OCI-LY7 (cell line): ENCODE results near the gene GSTO1. TPM values are rescaled to one million over a fixed set of nuclear protein-coding genes. Genes with fewer than 3 reads are reported as not detected.

Experiments used
- BruUV-seq: library from RNA; stranded (reverse); fragments of 400-500 nt; replicated peaks from 2 replicates; lab custom pipeline; 2021; lab: Mats Ljungman, UMichigan
- CTCF ChIA-PET: fragments of 300-600 bp; sonication (Branson Sonifier 250); formaldehyde crosslinking; loops from one replicate; lab custom pipeline; 2022; ENCODE audit warnings: antibody characterized with exemption; ENCODE audit not compliant: unreplicated experiment; lab: Charles Lee
- POLR2A ChIA-PET: fragments of 300-600 bp; sonication (Branson Sonifier 250); formaldehyde crosslinking; loops from one replicate; lab custom pipeline; 2022; ENCODE audit warnings: antibody characterized with exemption; lab: Charles Lee
- DNase-seq: peaks from one replicate; pipeline ENCODE4 v3.0.0-alpha.2; 2015; ENCODE audit warnings: low spot score
- H2AFZ ChIP-seq: fragments of 200-600 bp; sonication (generic), shearing (Covaris generic); 2 replicates; pipeline ENCODE4 v1.6.1; 2014; ENCODE audit warnings: mild to moderate bottlenecking, antibody characterized with exemption, low read length, moderate library complexity
- H3K27ac ChIP-seq: fragments of 200-600 bp; sonication (generic); 2 replicates; pipeline ENCODE4 v1.5.1; 2014; ENCODE audit warnings: mixed run types, low read depth, mild to moderate bottlenecking, moderate library complexity, low read length, inconsistent platforms; ENCODE audit not compliant: poor library complexity, severe bottlenecking
- H3K36me3 ChIP-seq: fragments of 200-600 bp; sonication (generic); 2 replicates; pipeline ENCODE4 v1.6.1; 2014; ENCODE audit warnings: mild to moderate bottlenecking, antibody characterized with exemption, low read length, moderate library complexity, mixed read lengths; ENCODE audit not compliant: insufficient read depth
- H3K4me1 ChIP-seq: fragments of 200-600 bp; sonication (generic); 2 replicates; pipeline ENCODE4 v1.5.1; 2014; ENCODE audit warnings: mild to moderate bottlenecking, low read length; ENCODE audit not compliant: insufficient read depth, poor library complexity, severe bottlenecking
- H3K4me2 ChIP-seq: fragments of 200-600 bp; sonication (generic); 2 replicates; pipeline ENCODE4 v1.6.1; 2014; ENCODE audit warnings: mild to moderate bottlenecking, low read length
- H3K4me3 ChIP-seq: fragments of 200-600 bp; sonication (generic); 2 replicates; pipeline ENCODE4 v1.5.1; 2014; ENCODE audit warnings: mild to moderate bottlenecking, low read depth, low read length; ENCODE audit not compliant: poor library complexity, severe bottlenecking
- H3K79me2 ChIP-seq: fragments of 200-600 bp; sonication (generic); 2 replicates; pipeline ENCODE4 v1.6.1; 2016; ENCODE audit warnings: low read depth, mild to moderate bottlenecking, low read length, moderate library complexity, mixed read lengths; ENCODE audit not compliant: insufficient read depth
- H3K9me2 ChIP-seq: fragments of 200-600 bp; sonication (generic); 2 replicates; pipeline ENCODE4 v1.6.1; 2016; ENCODE audit warnings: mild to moderate bottlenecking, low read length, mixed read lengths; ENCODE audit not compliant: insufficient read depth
- H3K9me3 ChIP-seq: fragments of 200-600 bp; sonication (generic); 2 replicates; pipeline ENCODE4 v1.6.1; 2014; ENCODE audit warnings: mild to moderate bottlenecking, mixed run types, low read length, mixed read lengths
- H4K20me1 ChIP-seq: fragments of 200-600 bp; sonication (generic); 2 replicates; pipeline ENCODE4 v1.6.1; 2014; ENCODE audit warnings: mild to moderate bottlenecking, antibody characterized with exemption, low read length, moderate library complexity, mixed read lengths; ENCODE audit not compliant: insufficient read depth
- CTCF ChIP-seq: fragments of 200-600 bp; sonication (generic); conservative IDR thresholded peaks from 2 replicates; pipeline ENCODE4 v1.5.1; 2014; ENCODE audit warnings: mild to moderate bottlenecking, antibody characterized with exemption, low read length, moderate library complexity, mixed read lengths
- EZH2phosphoT487 ChIP-seq: fragments of 200-600 bp; sonication (generic); IDR thresholded peaks from 2 replicates; pipeline ENCODE4 v1.6.1; 2018; ENCODE audit warnings: low read depth, borderline replicate concordance, mild to moderate bottlenecking, mixed run types, antibody characterized with exemption, low read length, moderate library complexity, mixed read lengths
- intact Hi-C: fragments of 100-400 bp; cut with micrococcal nuclease; formaldehyde crosslinking; loops from one replicate; pipeline ENCODE4 v1.10.0; 2022; ENCODE audit not compliant: unreplicated experiment
- total RNA-seq, 2 experiments: library from RNA; depleted of rRNA in 1 of 2; stranded (reverse); fragments of >200 nt in 1 of 2; shearing (Covaris generic) in 1 of 2; gene quantifications; 2 replicates each; pipeline ENCODE4 v1.2.3, GENCODE V29; 2014 to 2022

The GSTO1 gene
- total RNA-seq, 2 experiments from 2014 or later = 1.7 to 27.4 TPM

GRCh38 chr10:104262055-104262454 lies 7.4 kb downstream of the GSTO1 start:
- TF ChIP-seq EZH2phosphoT487 = no peak
- TF ChIP-seq CTCF = no peak
- POLR2A ChIA-PET = interaction anchor here (0.7 to 1.0 kb wide), 2 partner anchors 11 to 31 kb away, joined by 3 to 4 read pairs; no protein-coding TSS in a partner anchor

GRCh38 chr10:104264783-104265182 lies 10.1 kb downstream of the GSTO1 start:
- Histone ChIP-seq H3K4me2 (no peak overlapping the region), H2AFZ (no peak overlapping the region), H4K20me1 (peaks cover 32% of the 10 kb centered on the region; the same call in 1 of the 2 replicates), H3K36me3 (peaks cover 51% of the 10 kb centered on the region), H3K79me2 (peaks cover 58% of the 10 kb centered on the region), H3K9me2 (no peaks in the 10 kb centered on the region), H3K4me3 (no peak overlapping the region), H3K9me3 (no peaks in the 10 kb centered on the region), H3K27ac (no peak overlapping the region), H3K4me1 (peaks cover 16% of the 10 kb centered on the region)
- intact Hi-C loops = loop anchor here (5.0 kb wide), 2 partner anchors 142 to 297 kb away; partner anchors contain the start of genes SFR1 and SLK
- no peak for DNase-seq
- CTCF ChIA-PET = no interaction called here
- TF ChIP-seq CTCF (no peak), EZH2phosphoT487 (no peak)
- no TSS peak for BruUV-seq
- POLR2A ChIA-PET = interaction anchor here (1.4 kb wide), 1 partner anchor 11 kb away, joined by 5 read pairs; no protein-coding TSS in a partner anchor

More at GRCh38 chr10:104262055-104262454, 7.4 kb downstream of the GSTO1 start:
- Histone ChIP-seq H3K4me3 (no peak overlapping the region), H3K36me3 (peaks cover 73% of the 10 kb centered on the region), H3K9me2 (no peaks in the 10 kb centered on the region), H2AFZ (no peak overlapping the region), H3K79me2 (peaks cover 51% of the 10 kb centered on the region), H4K20me1 (peaks cover 28% of the 10 kb centered on the region; the same call in 1 of the 2 replicates), H3K9me3 (no peaks in the 10 kb centered on the region), H3K4me1 (peaks cover under 1% of the 10 kb centered on the region), H3K4me2 (no peak overlapping the region), H3K27ac (no peak overlapping the region)
- intact Hi-C loops = no loop called here
- no TSS peak for BruUV-seq
- DNase-seq = no peak
- CTCF ChIA-PET = no interaction called here
